Panc1 (cell line): Measurements from ENCODE around the gene MXD4. TPM values are rescaled to one million over a fixed set of nuclear protein-coding genes. Genes with fewer than 3 reads are reported as not detected.

Experiments used
- ATAC-seq: fragments of 200-7000 bp; cut with Tn5 transposase; 2 replicates; pipeline ENCODE4 v1.9.1; 2020; ENCODE audit warnings: mild to moderate bottlenecking, moderate library complexity
- BruUV-seq: library from RNA; stranded (reverse); fragments of 400-500 nt; replicated peaks from 2 replicates; lab custom pipeline; 2021; lab: Mats Ljungman, UMichigan
- CTCF ChIA-PET: fragments of 300-600 bp; sonication (Branson Sonifier 250); formaldehyde crosslinking; loops from one replicate; lab custom pipeline; 2022; ENCODE audit warnings: antibody characterized with exemption; lab: Charles Lee
- POLR2A ChIA-PET: fragments of 300-600 bp; sonication (Branson Sonifier 250); formaldehyde crosslinking; loops from one replicate; lab custom pipeline; 2022; ENCODE audit warnings: antibody characterized with exemption; lab: Charles Lee
- DNase-seq: peaks from one replicate; pipeline ENCODE4 v3.0.0-alpha.2; 2010; ENCODE audit warnings: low read depth, low spot score
- H3K27ac ChIP-seq: 2 replicates; pipeline ENCODE4 v1.5.1; 2011; ENCODE audit warnings: mild to moderate bottlenecking, low read length, inconsistent platforms
- H3K27me3 ChIP-seq: fragments of 200-500 bp; sonication (Bioruptor generic); 2 replicates; pipeline ENCODE4 v1.6.0; 2014; ENCODE audit warnings: low read length, inconsistent platforms; ENCODE audit not compliant: control insufficient read depth, insufficient read depth
- H3K36me3 ChIP-seq: fragments of 200-500 bp; sonication (Bioruptor generic); 2 replicates; pipeline ENCODE4 v1.5.1; 2014; ENCODE audit warnings: inconsistent platforms, mild to moderate bottlenecking, low read length, moderate library complexity; ENCODE audit not compliant: control insufficient read depth, insufficient read depth
- H3K4me1 ChIP-seq: 2 replicates; pipeline ENCODE4 v1.5.1; 2011; ENCODE audit warnings: inconsistent platforms, mild to moderate bottlenecking, low read length, moderate library complexity; ENCODE audit not compliant: control insufficient read depth, insufficient read depth
- H3K4me3 ChIP-seq, 2 experiments: 2 replicates each; pipeline ENCODE4 v1.5.1; 2011 to 2012; ENCODE audit warnings: low read depth in 2 of 2, low read length in 2 of 2, mild to moderate bottlenecking in 2 of 2, inconsistent platforms in 1 of 2, moderate library complexity in 1 of 2
- H3K9me3 ChIP-seq: fragments of 200-500 bp; sonication (Bioruptor generic); 2 replicates; pipeline ENCODE4 v1.5.1; 2014; ENCODE audit warnings: low read depth, mild to moderate bottlenecking, inconsistent platforms, low read length, moderate library complexity; ENCODE audit not compliant: control insufficient read depth, insufficient read depth
- CTCF ChIP-seq: fragments of 450-650 bp; IDR thresholded peaks from 2 replicates; pipeline ENCODE4 v1.5.1; 2017; ENCODE audit warnings: mild to moderate bottlenecking
- POLR2AphosphoS5 ChIP-seq: IDR thresholded peaks from 2 replicates; pipeline ENCODE4 v1.6.1; 2012; ENCODE audit warnings: mild to moderate bottlenecking, low read depth, low read length, moderate library complexity
- SIN3A ChIP-seq: IDR thresholded peaks from 2 replicates; pipeline ENCODE4 v1.6.1; 2012; ENCODE audit warnings: low read depth, mild to moderate bottlenecking, low read length, moderate library complexity, borderline replicate concordance; ENCODE audit not compliant: insufficient read depth
- TCF7L2 ChIP-seq: IDR thresholded peaks from 2 replicates; pipeline ENCODE4 v1.6.1; 2011; ENCODE audit warnings: mild to moderate bottlenecking, low read depth, low read length, inconsistent platforms
- in situ Hi-C: cut with HindIII; loops from 2 replicates; pipeline ENCODE4 v1.10.0; 2016; ENCODE audit warnings: low sequenced_read_pairs, low pct_unique_long_range_greater_than_20kb
- intact Hi-C: fragments of 100-400 bp; cut with micrococcal nuclease; formaldehyde crosslinking; loops from one replicate; pipeline ENCODE4 v1.10.0; 2022; ENCODE audit not compliant: unreplicated experiment
- total RNA-seq: library from RNA; stranded (reverse); gene quantifications from one replicate; pipeline ENCODE4 v1.2.1, GENCODE V29; 2021; ENCODE audit not compliant: unreplicated experiment
- TF ChIP-seq, protein P1 (sequence below), 2 experiments: IDR thresholded peaks; 2 replicates each; pipeline ENCODE4 v1.6.1; 2011 to 2012; ENCODE audit warnings: low read depth in 2 of 2, control low read depth in 1 of 2, low read length in 1 of 2, mild to moderate bottlenecking in 1 of 2, moderate library complexity in 1 of 2; ENCODE audit not compliant: insufficient read depth in 1 of 2

MXD4 gene
- total RNA-seq, 1 experiment from 2014 or later: 32.7 TPM

GRCh38 chr4:2259541-2260343, 2.2 kb downstream of the MXD4 start:
- TSS peak; percentile 53 for BruUV-seq
- ChIA-PET CTCF (no interaction called here), POLR2A (no interaction called here)
- ATAC-seq (no peak), DNase-seq (no peak)
- Histone ChIP-seq H3K27me3 (no peaks in the 10 kb centered on the region), H3K4me3 (peak overlapping the region; percentile 61 to 63; a peak in 3 of 4 replicates), H3K27ac (no peak overlapping the region), H3K36me3 (no peaks in the 10 kb centered on the region; the same call in 1 of the 2 replicates), H3K9me3 (no peaks in the 10 kb centered on the region), H3K4me1 (no peaks in the 10 kb centered on the region; the same call in 1 of the 2 replicates)
- intact Hi-C loops (no loop called here), in situ Hi-C loops (no loop called here)
- TF ChIP-seq TCF7L2: no peak
- no peak for TF ChIP-seq POLR2AphosphoS5

GRCh38 chr4:2259036-2259540, 2.8 kb downstream of the MXD4 start:
- Histone ChIP-seq H3K4me3 (no peak overlapping the region), H3K36me3 (no peaks in the 10 kb centered on the region; the same call in 1 of the 2 replicates), H3K9me3 (no peaks in the 10 kb centered on the region), H3K27ac (no peak overlapping the region), H3K4me1 (no peaks in the 10 kb centered on the region; the same call in 1 of the 2 replicates), H3K27me3 (no peaks in the 10 kb centered on the region)
- no peak for TF ChIP-seq TCF7L2
- TF ChIP-seq SIN3A: no peak
- TF ChIP-seq, protein P1, sequence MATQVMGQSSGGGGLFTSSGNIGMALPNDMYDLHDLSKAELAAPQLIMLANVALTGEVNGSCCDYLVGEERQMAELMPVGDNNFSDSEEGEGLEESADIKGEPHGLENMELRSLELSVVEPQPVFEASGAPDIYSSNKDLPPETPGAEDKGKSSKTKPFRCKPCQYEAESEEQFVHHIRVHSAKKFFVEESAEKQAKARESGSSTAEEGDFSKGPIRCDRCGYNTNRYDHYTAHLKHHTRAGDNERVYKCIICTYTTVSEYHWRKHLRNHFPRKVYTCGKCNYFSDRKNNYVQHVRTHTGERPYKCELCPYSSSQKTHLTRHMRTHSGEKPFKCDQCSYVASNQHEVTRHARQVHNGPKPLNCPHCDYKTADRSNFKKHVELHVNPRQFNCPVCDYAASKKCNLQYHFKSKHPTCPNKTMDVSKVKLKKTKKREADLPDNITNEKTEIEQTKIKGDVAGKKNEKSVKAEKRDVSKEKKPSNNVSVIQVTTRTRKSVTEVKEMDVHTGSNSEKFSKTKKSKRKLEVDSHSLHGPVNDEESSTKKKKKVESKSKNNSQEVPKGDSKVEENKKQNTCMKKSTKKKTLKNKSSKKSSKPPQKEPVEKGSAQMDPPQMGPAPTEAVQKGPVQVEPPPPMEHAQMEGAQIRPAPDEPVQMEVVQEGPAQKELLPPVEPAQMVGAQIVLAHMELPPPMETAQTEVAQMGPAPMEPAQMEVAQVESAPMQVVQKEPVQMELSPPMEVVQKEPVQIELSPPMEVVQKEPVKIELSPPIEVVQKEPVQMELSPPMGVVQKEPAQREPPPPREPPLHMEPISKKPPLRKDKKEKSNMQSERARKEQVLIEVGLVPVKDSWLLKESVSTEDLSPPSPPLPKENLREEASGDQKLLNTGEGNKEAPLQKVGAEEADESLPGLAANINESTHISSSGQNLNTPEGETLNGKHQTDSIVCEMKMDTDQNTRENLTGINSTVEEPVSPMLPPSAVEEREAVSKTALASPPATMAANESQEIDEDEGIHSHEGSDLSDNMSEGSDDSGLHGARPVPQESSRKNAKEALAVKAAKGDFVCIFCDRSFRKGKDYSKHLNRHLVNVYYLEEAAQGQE (IDR thresholded peaks at IDR 0.05; ENCODE audit: insufficient read depth in 1 of 2, low read depth in 2 of 2, low read length in 1 of 2): no peak
- TF ChIP-seq CTCF: no peak
- no peak for TF ChIP-seq POLR2AphosphoS5
- in situ Hi-C loops (no loop called here), intact Hi-C loops (no loop called here)
- ChIA-PET CTCF (no interaction called here), POLR2A (no interaction called here)
- DNase-seq: no peak
- no TSS peak for BruUV-seq
- no peak for ATAC-seq
